HG02870 (cell line): ENCODE measurements around the gene WWTR1.
A peak's percentile ranks its signal among the peaks of the same experiment; 100 is the strongest.

Source experiments
- ATAC-seq: cut with Tn5 transposase; IDR thresholded peaks from one replicate; pipeline ENCODE4 v1.9.1; 2021; ENCODE audit warnings: mild to moderate bottlenecking, moderate library complexity; ENCODE audit not compliant: unreplicated experiment

Gene WWTR1

GRCh38 chr3:149657926-149658743 lies at the start of gene WWTR1:
Gene WWTR1 (minus strand): TSS chr3:149658025. CDS start chr3:149657306, 719 bp downstream.
- peak; percentile 76 for ATAC-seq

GRCh38 chr3:149706905-149707304 lies 49.1 kb upstream of the WWTR1 start:
- no peak for ATAC-seq

GRCh38 chr3:149705416-149705815 lies 47.6 kb upstream of the WWTR1 start:
- ATAC-seq: no peak

GRCh38 chr3:149703466-149703865 lies 45.6 kb upstream of the WWTR1 start:
- ATAC-seq: no peak

- ATAC-seq: peak; percentile 63
These were observed 45.0 kb upstream of the WWTR1 start for GRCh38 chr3:149702691-149703441.

- no peak for ATAC-seq
These were observed 44.1 kb upstream of the WWTR1 start for GRCh38 chr3:149701977-149702350.

- ATAC-seq: no peak
These were observed 43.6 kb upstream of the WWTR1 start for GRCh38 chr3:149701206-149701976.

- no peak for ATAC-seq
These were observed 30.4 kb upstream of the WWTR1 start for GRCh38 chr3:149688122-149688757.

GRCh38 chr3:149686996-149687395 lies 29.2 kb upstream of the WWTR1 start:
- ATAC-seq: no peak

GRCh38 chr3:149678351-149678950 lies 20.6 kb upstream of the WWTR1 start:
- no peak for ATAC-seq

- ATAC-seq: no peak
These were observed 15.6 kb upstream of the WWTR1 start for GRCh38 chr3:149673393-149673792.

- ATAC-seq: peak; percentile 87
These were observed 13.1 kb upstream of the WWTR1 start for GRCh38 chr3:149670742-149671492.

GRCh38 chr3:149667576-149667975 lies 9.8 kb upstream of the WWTR1 start:
- ATAC-seq: no peak

GRCh38 chr3:149663966-149664365 lies 6.1 kb upstream of the WWTR1 start:
- no peak for ATAC-seq

- ATAC-seq: no peak
These were observed 4.5 kb upstream of the WWTR1 start for GRCh38 chr3:149662240-149662887.

- no peak for ATAC-seq
These were observed 2.6 kb upstream of the WWTR1 start for GRCh38 chr3:149660462-149660861.

- ATAC-seq: no peak
These were observed 1.1 kb upstream of the WWTR1 start for GRCh38 chr3:149658744-149659497.

- ATAC-seq: peak; percentile 20
These were observed 402 bp downstream of the WWTR1 start for GRCh38 chr3:149657321-149657925.
